HG03442 (cell line): Measurements from ENCODE around the gene RAP1A.
"Not testable (repeated sequence)": the region's sequence is repeated elsewhere in the genome, so short reads cannot be mapped to it uniquely, and the experiment has no call there.

Experiments
- ATAC-seq: cut with Tn5 transposase; IDR thresholded peaks from one replicate; pipeline ENCODE4 v1.9.1; 2021; ENCODE audit warnings: mild to moderate bottlenecking, moderate library complexity; ENCODE audit not compliant: unreplicated experiment

RAP1A gene

GRCh38 chr1:111597426-111597825 is 22.2 kb upstream of the RAP1A start:
- ATAC-seq, result no peak

DNA sequence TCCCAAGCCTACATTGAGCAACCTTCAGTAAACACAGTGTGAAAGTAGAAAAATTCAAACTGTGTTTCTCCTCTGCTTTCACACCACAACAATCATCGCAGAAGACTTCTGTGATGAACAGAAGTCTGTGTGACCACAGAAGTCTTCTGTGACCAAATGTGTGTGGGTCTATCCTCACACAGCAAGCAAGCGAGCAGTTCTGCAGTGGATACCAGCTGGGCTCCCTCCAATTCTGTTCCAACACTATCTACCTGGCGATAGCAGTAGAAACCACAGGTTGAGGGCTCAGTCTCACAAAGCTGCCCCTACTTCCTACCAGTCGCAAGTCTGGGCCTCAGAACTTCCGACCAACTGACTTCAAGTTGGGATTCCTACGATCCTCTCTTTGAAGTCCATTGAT is 21.0 kb upstream of the RAP1A start:
- no peak for ATAC-seq

DNA sequence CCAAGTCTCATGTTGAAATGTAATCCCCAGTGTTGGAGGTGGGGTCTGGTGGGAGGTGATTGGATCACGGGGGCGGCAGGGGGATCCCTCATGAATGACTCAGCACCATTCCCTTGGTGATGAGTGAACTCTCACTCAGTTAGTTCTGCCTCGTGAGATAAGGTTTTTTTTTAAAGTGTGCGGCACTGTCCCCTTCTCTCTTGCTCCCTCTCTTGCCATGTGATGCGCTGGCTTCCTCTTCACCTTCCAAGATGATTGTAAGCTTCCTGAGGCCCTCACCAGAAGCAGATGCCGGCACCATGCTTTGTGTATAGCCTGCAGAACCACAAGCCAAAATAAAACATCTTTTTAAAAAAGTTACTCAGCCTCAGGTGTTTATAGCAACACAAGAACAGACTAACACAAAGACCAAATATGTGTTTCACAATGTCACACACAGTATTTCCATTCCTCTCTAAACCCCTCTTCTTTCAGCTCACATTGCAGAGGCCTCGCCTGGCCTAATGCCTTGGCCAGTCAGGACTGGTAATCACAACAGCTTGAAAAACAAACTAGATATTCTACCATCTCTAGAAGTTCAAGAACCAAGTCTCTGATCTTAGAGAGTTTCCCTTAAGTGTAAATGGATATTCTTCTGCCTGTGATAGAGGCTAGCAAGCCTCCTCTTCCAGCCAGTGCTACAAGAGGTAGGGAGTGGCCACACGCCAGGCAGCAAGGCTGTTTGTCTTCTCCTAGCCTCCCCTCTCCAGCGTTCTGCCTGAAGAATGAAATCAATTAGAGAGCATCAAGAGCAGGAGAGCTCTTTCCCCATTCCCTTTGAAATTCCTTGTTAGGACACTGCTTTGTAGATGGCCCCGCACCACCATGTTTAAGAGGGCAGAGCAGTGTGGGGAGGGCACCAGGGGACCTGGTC is 19.6 kb upstream of the RAP1A start:
- ATAC-seq, result no peak

DNA sequence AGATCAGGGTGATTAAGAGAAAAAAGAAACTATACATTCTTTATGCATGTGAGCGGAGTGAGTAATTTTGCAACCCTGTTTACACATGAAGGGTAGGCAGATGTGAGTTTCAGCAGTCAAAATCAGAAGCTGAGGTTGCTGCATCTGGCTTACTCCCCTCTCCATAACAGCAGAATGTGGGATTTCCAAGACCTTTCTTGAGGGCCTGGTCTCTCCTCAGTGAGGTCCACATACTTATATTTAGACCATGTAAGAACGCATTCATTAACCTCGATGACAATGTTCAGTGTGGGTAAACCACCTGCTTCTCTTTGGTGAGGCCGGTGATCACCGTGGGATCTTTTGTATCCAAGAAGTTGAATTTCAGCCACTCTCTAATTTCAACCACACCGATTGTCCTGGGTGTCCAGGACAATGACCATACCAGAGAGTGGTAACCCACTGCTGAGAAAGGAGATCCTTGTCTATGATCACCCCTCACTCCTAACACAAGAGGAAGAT is 18.7 kb upstream of the RAP1A start:
- peak; percentile 59 for ATAC-seq

DNA sequence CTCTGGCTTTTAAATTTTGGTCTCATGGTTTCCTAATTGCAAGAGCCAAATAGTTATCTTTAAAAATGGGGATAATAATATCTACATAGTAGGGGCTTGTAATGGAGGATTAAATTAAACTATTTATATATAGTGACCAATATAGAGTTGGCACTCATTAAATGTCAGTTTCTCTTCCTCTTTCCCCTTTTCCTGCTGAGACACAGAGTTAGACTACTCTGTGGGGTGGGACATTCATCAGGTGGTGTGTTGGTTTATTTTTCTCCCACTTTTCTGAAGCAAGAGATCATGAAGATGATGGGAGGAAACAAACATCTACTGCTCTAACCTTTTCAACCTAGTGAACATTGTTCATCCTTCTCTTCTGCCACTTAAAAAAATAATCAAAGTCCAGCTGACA is 17.3 kb upstream of the RAP1A start:
- no peak for ATAC-seq

GRCh38 chr1:111602974-111603373 is 16.6 kb upstream of the RAP1A start:
- no peak for ATAC-seq

DNA sequence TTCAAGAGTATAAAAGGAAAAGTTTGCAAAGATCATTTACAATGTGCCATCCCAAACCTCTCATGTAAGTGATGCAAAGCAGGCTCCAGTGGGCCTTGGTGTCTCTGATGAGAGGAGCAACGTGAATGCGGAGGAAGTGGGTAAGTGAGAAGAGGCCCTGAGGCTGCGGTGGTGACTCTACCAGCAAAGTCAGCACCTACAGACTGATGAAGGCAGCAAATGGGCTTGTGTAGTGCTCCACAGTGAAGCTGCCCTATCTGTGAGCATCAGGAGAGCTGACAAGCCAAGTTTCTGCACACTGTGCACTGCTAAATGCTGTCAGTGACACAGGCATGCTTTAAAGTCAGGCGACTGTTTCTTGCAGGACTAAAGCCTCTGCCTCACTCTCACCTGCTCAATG is 15.6 kb upstream of the RAP1A start:
- ATAC-seq, result no peak

DNA sequence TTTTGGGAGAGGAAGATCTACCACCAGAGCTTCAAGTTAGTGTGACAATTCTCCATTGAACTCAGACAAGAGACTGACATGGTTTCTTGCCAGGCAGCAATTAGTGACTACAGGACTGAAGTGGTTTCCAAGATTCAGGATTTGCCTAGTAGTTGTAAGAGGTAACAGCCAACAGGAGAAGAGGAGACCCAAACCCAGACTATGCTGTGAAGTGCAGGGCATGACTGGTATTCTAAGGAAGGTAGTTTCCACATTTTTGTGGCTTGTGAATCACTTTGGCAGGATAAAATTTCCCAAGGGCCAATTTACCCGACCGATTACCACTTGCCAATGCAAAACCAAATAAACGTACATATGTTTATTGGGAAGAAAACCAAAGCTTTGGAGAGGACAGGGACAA is 14.7 kb upstream of the RAP1A start:
- no peak for ATAC-seq

- no peak for ATAC-seq
Observed at GRCh38 chr1:111605576-111605975, 14.0 kb upstream of the RAP1A start.

DNA sequence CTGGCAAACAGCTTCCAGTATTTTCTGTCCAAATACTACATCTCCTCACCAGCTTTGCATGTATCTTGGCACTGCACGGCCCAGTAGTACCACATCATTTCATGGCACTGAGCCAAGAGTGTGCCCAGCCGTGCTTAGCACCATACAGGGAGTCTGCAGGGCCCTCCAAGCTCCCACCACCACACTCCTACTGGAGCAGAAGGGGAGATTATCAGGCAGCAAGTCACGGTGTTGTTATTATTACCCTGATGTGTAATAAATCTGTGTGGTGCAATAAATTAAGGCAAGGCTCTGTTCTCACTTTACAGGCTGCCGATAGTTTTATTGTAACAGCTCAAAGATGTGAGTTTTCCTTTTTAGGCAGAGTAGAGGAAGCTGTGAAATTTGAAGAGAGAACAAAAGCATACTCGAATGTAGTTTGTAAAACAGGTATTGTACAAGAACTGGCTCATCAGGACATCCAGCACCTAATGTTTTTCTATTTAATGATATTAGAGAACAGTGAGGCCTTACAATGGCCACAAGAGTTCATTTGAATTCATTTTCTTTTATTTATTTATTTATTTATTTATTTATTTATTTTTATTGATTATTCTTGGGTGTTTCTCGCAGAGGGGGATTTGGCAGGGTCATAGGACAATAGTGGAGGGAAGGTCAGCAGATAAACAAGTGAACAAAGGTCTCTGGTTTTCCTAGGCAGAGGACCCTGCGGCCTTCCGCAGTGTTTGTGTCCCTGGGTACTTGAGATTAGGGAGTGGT is 13.0 kb upstream of the RAP1A start:
- not testable (repeated sequence) for ATAC-seq

DNA sequence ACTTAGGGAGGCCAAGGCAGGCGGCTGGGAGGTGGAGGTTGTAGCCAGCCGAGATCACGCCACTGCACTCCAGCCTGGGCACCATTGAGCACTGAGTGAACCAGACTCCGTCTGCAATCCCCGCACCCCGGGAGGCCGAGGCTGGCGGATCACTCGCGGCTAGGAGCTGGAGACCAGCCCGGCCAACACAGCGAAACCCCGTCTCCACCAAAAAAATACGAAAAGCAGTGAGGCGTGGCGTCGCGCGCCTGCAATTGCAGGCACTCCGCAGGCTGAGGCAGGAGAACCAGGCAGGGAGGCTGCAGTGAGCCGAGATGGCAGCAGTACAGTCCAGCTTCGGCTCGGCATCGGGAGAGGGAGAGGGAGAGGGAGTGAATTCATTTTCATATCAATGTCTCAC is 11.1 kb upstream of the RAP1A start:
- not testable (repeated sequence) for ATAC-seq

DNA sequence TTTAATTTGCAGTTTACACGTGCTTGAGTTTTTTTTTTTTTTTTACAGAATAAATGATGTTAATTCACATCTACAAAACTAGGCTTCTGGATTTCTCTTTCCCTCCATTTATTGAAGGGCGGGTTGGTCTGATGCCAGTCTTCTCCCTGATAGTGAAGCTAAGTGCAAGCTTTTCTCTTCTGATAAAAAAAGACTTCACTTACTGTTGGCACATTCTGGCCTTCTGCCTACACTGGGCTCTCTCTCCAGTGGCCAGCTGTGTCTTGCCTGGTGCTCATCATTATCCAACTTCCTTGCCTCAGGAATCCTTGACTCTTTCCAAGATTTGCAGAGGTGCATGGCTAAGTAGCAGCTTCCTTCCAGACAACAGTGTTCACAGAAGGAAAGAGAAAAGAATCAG is 7.6 kb upstream of the RAP1A start:
- ATAC-seq, result no peak

- ATAC-seq, result peak; percentile 52
Observed at GRCh38 chr1:111615870-111616715, 3.5 kb upstream of the RAP1A start.

GRCh38 chr1:111618081-111618480 is 1.5 kb upstream of the RAP1A start:
- ATAC-seq, result no peak

GRCh38 chr1:111618961-111619634 is 491 bp upstream of the RAP1A start:
- ATAC-seq, result peak; percentile 1

DNA sequence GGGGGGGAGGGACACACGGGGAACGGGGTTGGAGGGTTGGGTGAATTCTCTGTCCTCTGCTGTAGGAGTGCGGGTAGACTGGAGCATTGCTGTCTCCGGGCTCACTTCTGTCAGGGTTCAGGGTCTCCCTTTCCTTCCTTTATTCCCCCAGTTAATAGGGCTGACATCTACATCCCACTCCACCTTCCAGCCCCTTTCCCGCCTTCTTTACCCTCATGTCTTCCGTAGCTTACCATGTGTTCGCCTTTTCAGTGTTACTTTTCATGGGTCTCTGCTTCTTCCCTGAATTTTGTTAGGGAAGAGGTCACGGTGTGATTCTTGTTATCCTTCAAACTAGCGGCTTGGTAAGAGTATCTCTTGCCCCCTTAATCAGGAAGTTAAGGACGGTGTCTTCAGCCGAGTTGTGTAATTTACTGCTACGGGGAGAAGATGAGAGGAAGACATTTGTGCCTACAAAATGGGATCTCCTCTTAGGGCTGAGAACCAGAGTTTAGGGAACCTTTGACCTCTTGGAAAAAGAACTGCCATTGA is 917 bp downstream of the RAP1A start:
- ATAC-seq, result no peak

- ATAC-seq, result no peak
Observed at GRCh38 chr1:111621050-111621449, 1.5 kb downstream of the RAP1A start.

DNA sequence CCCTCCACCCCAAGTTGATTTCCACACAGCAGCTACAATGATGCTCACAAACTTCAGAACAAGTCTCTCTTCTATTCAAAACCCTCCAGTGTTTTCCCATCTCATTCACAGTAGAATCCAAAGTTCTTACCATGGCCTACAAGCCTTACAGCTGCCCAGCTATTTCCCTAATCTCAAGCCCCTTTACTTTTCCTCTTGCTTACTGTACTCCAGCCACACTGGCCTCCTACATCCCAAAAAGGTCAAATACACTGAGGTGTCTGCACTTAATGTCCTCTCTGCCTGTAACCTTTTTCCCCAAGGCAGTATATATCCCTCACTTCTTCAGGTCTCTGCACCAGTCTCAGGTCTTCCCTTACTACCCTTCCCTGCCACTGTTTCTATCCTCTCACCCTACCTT is 2.6 kb downstream of the RAP1A start:
- ATAC-seq, result no peak

GRCh38 chr1:111624382-111624781 is 4.8 kb downstream of the RAP1A start:
- no peak for ATAC-seq

DNA sequence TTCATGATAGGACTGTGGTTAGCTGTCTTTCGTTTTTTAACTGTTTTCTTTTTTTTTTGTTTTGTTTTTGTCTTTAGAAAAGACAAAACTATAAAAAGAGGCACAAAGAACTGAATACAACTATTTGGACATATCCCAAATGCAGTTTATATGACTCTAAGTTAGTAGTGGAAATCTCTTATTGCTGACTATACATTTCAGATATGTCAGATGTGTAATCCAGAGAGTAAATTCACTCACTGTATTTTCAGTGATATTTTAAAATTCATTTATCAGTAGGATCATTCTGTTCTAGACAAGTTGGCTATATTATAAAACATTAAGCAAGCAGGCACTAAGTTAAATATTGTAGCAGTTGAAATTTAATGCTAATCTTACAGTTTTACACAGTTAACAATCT is 5.7 kb downstream of the RAP1A start:
- ATAC-seq, result no peak
